Lung (tissue), 12 donors: Measurements from ENCODE around the gene SS18L1. TPM values are rescaled to one million over a fixed set of nuclear protein-coding genes. Genes with fewer than 3 reads are reported as not detected.
A peak's percentile ranks its signal among the peaks of the same experiment; 100 is the strongest.

ENCODE experiments used
- ATAC-seq: fragments of 200-7000 bp; cut with Tn5 transposase; one replicate; pipeline ENCODE4 v1.9.1; 2020; ENCODE audit warnings: moderate number of reproducible peaks; ENCODE audit not compliant: insufficient read depth, low FRiP score
- DNase-seq, 3 donors: peaks; one replicate each; pipeline ENCODE4 v3.0.0-alpha.2; 2013 to 2017
- H3K27ac ChIP-seq, 2 donors: one replicate each; pipeline ENCODE4 v1.5.1; 2013; ENCODE audit warnings: mild to moderate bottlenecking in 2 of 2, moderate library complexity in 2 of 2, control low read depth in 1 of 2, inconsistent platforms in 1 of 2, low read depth in 1 of 2, low read length in 1 of 2
- H3K27me3 ChIP-seq, 3 donors: one replicate each; pipeline ENCODE4 v1.5.1; 2013; ENCODE audit warnings: low read length in 2 of 3; ENCODE audit not compliant: control insufficient read depth in 3 of 3, insufficient read depth in 3 of 3
- H3K36me3 ChIP-seq, 4 donors: one replicate each; pipeline ENCODE4 v1.5.1; 2013; ENCODE audit warnings: low read length in 4 of 4, mild to moderate bottlenecking in 1 of 4, moderate library complexity in 1 of 4; ENCODE audit not compliant: control insufficient read depth in 4 of 4, insufficient read depth in 4 of 4
- H3K4me1 ChIP-seq, 5 donors: one replicate each; pipeline ENCODE4 v1.5.1; 2013; ENCODE audit warnings: low read length in 5 of 5, mild to moderate bottlenecking in 2 of 5, moderate library complexity in 1 of 5; ENCODE audit not compliant: control insufficient read depth in 5 of 5, insufficient read depth in 5 of 5
- H3K4me3 ChIP-seq: one replicate; pipeline ENCODE4 v1.5.1; 2013; ENCODE audit warnings: mild to moderate bottlenecking, control low read depth, moderate library complexity
- H3K9ac ChIP-seq, 2 donors: one replicate each; pipeline ENCODE4 v1.5.1; 2013; ENCODE audit warnings: low read length in 2 of 2, control low read depth in 1 of 2; ENCODE audit not compliant: insufficient read depth in 1 of 2
- H3K9me3 ChIP-seq, 4 donors: one replicate each; pipeline ENCODE4 v1.5.1; 2013; ENCODE audit warnings: low read length in 3 of 4, mild to moderate bottlenecking in 1 of 4, moderate library complexity in 1 of 4; ENCODE audit not compliant: control insufficient read depth in 4 of 4, insufficient read depth in 3 of 4
- WGBS, 2 donors: extraction: QIAGEN DNeasy Blood & Tissue Kit; methylation state at CpG; one replicate each; pipeline ENCODE4 v1.1.7; 2013; 5-methylcytosine and 5-hydroxymethylcytosine counted together
- polyA plus RNA-seq, 2 donors: library from polyadenylated mRNA; stranded (reverse); fragments of 200-250 nt; gene quantifications; one replicate each; pipeline ENCODE4 v1.2.1, GENCODE V29; 2013
- total RNA-seq, 2 donors: library from RNA; depleted of rRNA in 1 of 2; stranded (reverse); fragments of >200 nt in 1 of 2; gene quantifications; one replicate each; pipeline ENCODE4 v1.2.1, GENCODE V29; 2014 to 2021
- TF ChIP-seq, protein P1 (sequence below): IDR thresholded peaks from 2 replicates; pipeline ENCODE4 v1.5.1; 2012; ENCODE audit warnings: mild to moderate bottlenecking; ENCODE audit errors: control extremely low read depth, extremely low read depth
- donor health status: control.
- donor health status: control.
- donor health status: Bipolar disorder and iron deficiency.
- donor health status: healthy.
- donor health status: DM: yes; HTN: yes; CAD: no.

The SS18L1 gene
- total and polyA plus RNA-seq, 4 donors, result 7.2 to 24.1 (median 14.9) TPM

DNA sequence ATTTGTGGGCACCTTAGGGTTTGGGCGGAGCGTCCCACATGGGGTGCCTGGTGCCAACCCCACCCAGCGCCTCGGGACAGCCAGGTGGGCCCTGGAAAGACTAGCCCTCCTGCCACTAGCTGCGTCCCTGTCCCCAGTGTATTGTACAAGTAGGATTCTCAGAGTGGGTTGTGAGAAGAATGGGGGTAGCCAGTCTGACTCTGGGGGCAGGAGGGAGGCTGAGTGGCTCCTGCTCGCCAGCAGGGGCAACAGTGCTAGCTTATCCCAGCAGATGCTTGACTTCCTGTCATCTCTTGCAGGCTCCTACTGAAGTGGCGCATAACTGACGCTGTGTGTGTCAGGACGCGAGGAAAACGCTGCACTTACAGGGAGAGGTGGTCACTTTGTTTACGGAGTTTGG is 9.7 kb upstream of the SS18L1 start:
- H3K27ac ChIP-seq, result peak overlapping the region in 1 of 2 donors; percentile 30

DNA sequence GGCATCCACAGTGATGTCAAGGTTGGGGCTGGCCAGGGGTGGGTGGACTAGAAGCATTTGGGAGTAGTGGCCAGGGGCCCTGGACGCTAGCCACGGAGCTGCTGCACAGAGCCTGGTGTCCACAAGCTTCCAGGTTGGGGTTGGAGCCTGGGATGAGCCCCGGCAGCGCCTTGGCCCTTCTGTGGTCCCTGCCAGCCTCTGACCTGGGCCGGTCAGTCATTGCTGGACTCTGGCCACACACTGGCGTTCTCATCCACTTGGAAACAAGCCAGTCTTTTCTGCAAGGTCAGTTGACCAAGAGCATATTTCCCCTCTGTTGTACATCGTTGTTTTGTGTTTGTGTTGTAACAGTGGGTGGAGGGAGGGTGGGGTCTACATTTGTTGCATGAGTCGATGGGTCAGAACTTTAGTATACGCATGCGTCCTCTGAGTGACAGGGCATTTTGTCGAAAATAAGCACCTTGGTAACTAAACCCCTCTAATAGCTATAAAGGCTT is 8.8 kb upstream of the SS18L1 start:
- WGBS, 2 donors, result 52 to 53% methylated on average over 11 of the region's 11 CpGs
- ATAC-seq, result peak; percentile 37
- no peaks in the 10 kb centered on the region for H3K27me3 ChIP-seq
- TF ChIP-seq, protein P1, sequence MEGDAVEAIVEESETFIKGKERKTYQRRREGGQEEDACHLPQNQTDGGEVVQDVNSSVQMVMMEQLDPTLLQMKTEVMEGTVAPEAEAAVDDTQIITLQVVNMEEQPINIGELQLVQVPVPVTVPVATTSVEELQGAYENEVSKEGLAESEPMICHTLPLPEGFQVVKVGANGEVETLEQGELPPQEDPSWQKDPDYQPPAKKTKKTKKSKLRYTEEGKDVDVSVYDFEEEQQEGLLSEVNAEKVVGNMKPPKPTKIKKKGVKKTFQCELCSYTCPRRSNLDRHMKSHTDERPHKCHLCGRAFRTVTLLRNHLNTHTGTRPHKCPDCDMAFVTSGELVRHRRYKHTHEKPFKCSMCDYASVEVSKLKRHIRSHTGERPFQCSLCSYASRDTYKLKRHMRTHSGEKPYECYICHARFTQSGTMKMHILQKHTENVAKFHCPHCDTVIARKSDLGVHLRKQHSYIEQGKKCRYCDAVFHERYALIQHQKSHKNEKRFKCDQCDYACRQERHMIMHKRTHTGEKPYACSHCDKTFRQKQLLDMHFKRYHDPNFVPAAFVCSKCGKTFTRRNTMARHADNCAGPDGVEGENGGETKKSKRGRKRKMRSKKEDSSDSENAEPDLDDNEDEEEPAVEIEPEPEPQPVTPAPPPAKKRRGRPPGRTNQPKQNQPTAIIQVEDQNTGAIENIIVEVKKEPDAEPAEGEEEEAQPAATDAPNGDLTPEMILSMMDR, result no peak
- H3K4me1 ChIP-seq, result peaks cover 0 to 13% (median 0%) of the 10 kb centered on the region in 5 donors
- no peaks in the 10 kb centered on the region for H3K9me3 ChIP-seq
- H3K9ac ChIP-seq, result no peak overlapping the region
- H3K36me3 ChIP-seq, result peaks cover 35 to 80% (median 66%) of the 10 kb centered on the region in 4 donors
- no peak for DNase-seq
- peak overlapping the region in 1 of 2 donors; percentile 66 for H3K27ac ChIP-seq
- no peak overlapping the region for H3K4me3 ChIP-seq

More for the DNA sequence above, 9.7 kb upstream of the SS18L1 start:
- Histone ChIP-seq H3K36me3 (peaks cover 26 to 80% (median 66%) of the 10 kb centered on the region in 4 donors), H3K4me1 (peaks cover 0 to 13% (median 0%) of the 10 kb centered on the region in 5 donors), H3K9me3 (no peaks in the 10 kb centered on the region), H3K4me3 (no peak overlapping the region), H3K9ac (no peak overlapping the region), H3K27me3 (no peaks in the 10 kb centered on the region)
- 84 to 88% methylated on average over 12 of the region's 12 CpGs for WGBS, 2 donors
- no peak for ATAC-seq
- TF ChIP-seq, protein P1, result no peak
- no peak for DNase-seq

DNA sequence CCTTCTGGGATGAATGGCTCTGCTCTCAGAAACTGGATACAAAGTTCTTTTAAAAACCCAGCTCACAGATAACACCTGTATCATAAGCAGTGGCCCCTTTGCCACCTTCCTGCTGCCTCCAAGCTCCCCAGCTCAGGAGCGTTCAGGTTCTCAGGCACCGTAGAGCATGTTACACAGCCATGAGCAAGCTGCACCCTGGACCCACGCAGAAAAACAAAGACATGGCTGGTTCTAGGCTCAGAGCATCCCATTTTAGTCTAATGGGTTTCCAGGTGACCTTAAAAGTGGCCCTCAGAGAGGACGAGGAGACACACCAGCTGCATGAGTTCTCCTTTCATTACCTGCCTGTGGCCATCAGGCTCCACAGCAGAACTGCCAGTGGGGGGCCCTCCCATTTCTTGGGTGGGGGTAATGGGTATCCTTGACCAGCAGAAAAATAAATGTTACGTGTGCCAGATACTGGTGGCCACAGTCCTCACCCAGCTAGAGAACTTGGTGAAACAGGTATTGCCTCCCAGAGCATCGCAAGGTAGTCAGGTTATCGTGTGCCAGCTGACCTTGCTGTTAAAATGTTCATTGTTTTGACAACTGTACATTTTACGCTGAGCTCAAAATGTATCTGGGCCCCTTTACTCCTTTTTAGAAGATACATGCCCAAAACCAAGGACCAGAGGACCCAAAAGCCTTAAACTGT is 7.8 kb upstream of the SS18L1 start:
- H3K9ac ChIP-seq, result no peak overlapping the region
- TF ChIP-seq, protein P1, result no peak
- WGBS, 2 donors, result 93 to 98% methylated on average over 8 of the region's 8 CpGs
- H3K27ac ChIP-seq, result peak overlapping the region in 1 of 2 donors; percentile 27
- no peaks in the 10 kb centered on the region for H3K27me3 ChIP-seq
- H3K4me1 ChIP-seq, result peaks cover 0 to 13% (median 0%) of the 10 kb centered on the region in 5 donors
- ATAC-seq, result no peak
- H3K36me3 ChIP-seq, result peaks cover 38 to 79% (median 65%) of the 10 kb centered on the region in 4 donors
- H3K4me3 ChIP-seq, result no peak overlapping the region
- no peak for DNase-seq
- no peaks in the 10 kb centered on the region for H3K9me3 ChIP-seq
